Stomach smooth muscle (tissue), 2 donors: ENCODE results near the gene GULP1.

ENCODE experiments used
- H3K27ac ChIP-seq: one replicate; pipeline ENCODE4 v1.7.0; 2013; ENCODE audit warnings: mild to moderate bottlenecking, low read length, inconsistent platforms
- H3K27me3 ChIP-seq, 2 donors: one replicate each; pipeline ENCODE4 v1.7.0; 2013; ENCODE audit warnings: low read length in 2 of 2; ENCODE audit not compliant: insufficient read depth in 2 of 2, control insufficient read depth in 1 of 2
- H3K36me3 ChIP-seq, 2 donors: one replicate each; pipeline ENCODE4 v1.7.0; 2013; ENCODE audit warnings: low read length in 2 of 2; ENCODE audit not compliant: control insufficient read depth in 2 of 2, insufficient read depth in 2 of 2
- H3K4me1 ChIP-seq: one replicate; pipeline ENCODE4 v1.7.0; 2013; ENCODE audit warnings: low read length; ENCODE audit not compliant: control insufficient read depth, insufficient read depth
- H3K4me3 ChIP-seq, 2 donors: one replicate each; pipeline ENCODE4 v1.7.0; 2013; ENCODE audit warnings: low read length in 2 of 2
- H3K9ac ChIP-seq, 2 donors: one replicate each; pipeline ENCODE4 v1.7.0; 2013; ENCODE audit warnings: low read length in 2 of 2, mild to moderate bottlenecking in 1 of 2
- H3K9me3 ChIP-seq, 2 donors: one replicate each; pipeline ENCODE4 v1.7.0; 2013; ENCODE audit warnings: low read length in 2 of 2; ENCODE audit not compliant: control insufficient read depth in 2 of 2
- donor health status: healthy.
- donor health status: Pancreatic carcinoma.

Gene GULP1

DNA sequence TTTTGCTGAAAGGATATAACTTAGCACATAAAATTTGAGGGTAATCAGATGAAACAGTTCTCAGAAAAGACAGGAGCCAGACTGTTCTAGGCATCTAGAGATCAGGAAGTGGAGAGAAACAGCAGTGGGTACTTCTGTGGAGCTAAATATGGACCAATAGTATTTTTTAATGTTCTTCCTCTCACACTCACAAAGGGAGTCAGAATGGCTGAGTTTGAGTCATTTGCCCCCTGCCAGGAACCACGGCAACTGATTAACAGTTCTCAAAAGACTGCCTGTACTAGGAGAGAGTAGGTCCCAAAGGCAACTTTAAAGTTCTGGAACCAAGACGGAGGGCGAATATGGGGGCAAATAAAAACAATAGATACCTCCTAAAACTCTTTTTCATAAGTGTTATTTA, 107.5 kb downstream of the GULP1 start:
- Histone ChIP-seq H3K4me1 (no peaks in the 10 kb centered on the region), H3K9ac (no peak overlapping the region), H3K27me3 (no peaks in the 10 kb centered on the region)

DNA sequence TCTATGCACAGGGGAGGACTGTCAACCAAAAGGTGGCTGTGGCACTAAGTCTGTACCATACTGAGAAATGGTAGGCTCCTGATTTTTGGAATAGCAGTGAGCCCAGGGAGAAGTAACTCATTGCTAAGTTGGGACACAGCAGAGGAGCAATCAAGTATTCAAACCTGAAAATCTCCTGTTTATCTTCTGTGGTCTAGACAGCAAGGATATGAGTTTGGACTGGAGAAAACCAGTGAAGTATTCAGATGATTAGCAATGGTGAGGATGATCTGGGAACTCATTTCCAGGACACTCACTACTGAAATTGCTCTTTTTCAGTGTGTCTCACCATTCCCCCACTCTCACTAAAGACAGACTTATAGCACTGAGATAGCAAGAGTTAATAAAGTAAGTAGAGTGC, 112.0 kb downstream of the GULP1 start:
- H3K9me3 ChIP-seq, result peaks cover 0 to 5% of the 10 kb centered on the region in 2 donors
- no peak overlapping the region for H3K27ac ChIP-seq
- H3K4me1 ChIP-seq, result no peaks in the 10 kb centered on the region
- H3K27me3 ChIP-seq, result no peaks in the 10 kb centered on the region
- no peak overlapping the region for H3K4me3 ChIP-seq
- no peak overlapping the region for H3K9ac ChIP-seq
- no peaks in the 10 kb centered on the region for H3K36me3 ChIP-seq

More for the DNA sequence above, 107.5 kb downstream of the GULP1 start:
- no peak overlapping the region for H3K27ac ChIP-seq
- H3K36me3 ChIP-seq, result no peaks in the 10 kb centered on the region
- no peak overlapping the region for H3K4me3 ChIP-seq
- H3K9me3 ChIP-seq, result no peaks in the 10 kb centered on the region

DNA sequence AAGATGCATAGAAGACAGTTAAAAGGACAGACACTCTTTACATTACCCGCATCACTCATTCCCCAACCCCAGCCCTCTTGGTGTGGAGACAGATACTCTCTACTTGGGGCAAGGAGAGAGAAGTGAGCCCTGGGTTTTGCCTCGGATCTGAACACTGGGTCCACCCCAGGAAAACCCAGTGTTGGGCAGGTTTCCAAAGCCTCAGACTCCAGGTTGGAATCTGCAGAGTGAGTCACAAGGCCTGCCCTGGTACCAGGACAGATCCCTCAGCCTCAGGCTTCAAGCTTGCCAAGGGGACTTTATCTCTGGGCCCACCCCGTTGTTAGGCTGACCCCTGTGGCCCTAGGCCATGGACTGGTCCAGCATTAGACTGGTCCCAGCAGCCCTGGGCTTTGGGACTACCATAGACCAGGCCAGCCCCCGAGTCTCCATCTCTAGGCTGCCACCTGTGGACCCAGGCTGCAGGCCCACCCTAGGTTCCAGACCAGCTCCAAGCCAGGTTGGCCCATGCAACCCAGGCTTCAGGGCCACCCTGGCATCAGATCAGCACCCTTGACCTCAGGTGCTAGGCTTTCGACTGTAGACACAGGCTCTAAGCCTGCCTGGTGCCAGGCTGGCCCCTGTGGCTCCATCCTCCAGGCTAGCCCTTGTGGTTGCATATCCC, 112.8 kb downstream of the GULP1 start:
- H3K4me1 ChIP-seq, result no peaks in the 10 kb centered on the region
- peaks cover 0 to 5% of the 10 kb centered on the region in 2 donors for H3K9me3 ChIP-seq

DNA sequence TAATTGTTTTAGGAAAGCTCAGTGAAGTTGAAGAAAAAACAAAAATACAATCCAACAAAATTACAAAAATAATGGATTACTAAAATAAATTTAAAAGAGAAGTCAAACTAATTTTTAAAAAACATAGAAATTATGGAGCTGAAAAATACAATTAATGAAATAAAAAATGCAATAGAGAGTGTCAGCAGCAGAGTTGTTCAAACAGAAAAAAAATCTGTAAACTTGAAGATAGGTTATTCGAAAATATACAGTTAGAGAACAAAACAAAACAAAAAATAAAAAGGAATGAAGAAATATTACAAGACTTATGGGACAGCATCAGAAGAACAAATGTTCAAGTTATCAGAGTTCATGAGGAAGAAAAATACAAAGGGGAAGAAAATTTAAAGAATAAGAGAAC, 114.7 kb downstream of the GULP1 start:
- Histone ChIP-seq H3K27ac (no peak overlapping the region), H3K9ac (no peak overlapping the region), H3K4me3 (no peak overlapping the region), H3K27me3 (no peaks in the 10 kb centered on the region), H3K36me3 (no peaks in the 10 kb centered on the region), H3K4me1 (no peaks in the 10 kb centered on the region), H3K9me3 (peaks cover 0 to 5% of the 10 kb centered on the region in 2 donors)

More for the DNA sequence above, 112.8 kb downstream of the GULP1 start:
- H3K36me3 ChIP-seq, result no peaks in the 10 kb centered on the region
- no peak overlapping the region for H3K27ac ChIP-seq
- H3K4me3 ChIP-seq, result no peak overlapping the region
- H3K9ac ChIP-seq, result no peak overlapping the region
- H3K27me3 ChIP-seq, result no peaks in the 10 kb centered on the region

DNA sequence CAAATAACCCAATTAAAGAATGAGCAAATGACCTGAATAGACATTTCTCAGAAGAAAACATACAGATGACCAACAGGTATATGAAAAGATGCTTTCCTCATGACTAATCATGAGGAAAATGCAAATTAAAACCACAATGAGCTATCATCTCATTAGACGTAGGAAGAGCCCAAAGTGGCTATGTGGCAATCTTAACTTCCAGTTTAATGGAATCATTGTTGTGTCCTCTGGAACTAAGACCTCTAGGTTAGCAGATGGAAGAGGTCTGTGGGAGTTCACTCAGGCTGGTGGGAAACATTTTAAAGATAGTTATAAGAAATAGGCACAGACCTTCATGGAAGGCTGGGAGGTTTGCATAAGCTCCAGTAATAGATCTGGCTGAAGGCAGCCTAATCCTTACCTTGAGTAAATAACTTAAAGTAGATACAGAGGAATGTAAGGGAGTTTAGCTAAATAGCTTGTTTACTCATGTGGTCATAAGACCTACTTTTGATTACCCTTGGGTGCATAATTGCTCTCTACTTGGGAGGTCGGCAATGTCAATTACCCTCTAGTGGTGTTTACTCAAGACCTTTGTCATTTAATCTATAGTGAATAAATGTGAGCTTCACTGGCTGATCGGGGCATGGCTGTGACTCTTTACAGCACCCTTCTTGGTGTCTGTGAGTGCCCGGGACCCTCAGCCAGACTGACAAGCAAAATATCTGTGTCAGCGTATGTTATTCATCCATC, 119.0 kb downstream of the GULP1 start:
- Histone ChIP-seq H3K4me1 (peaks cover 2% of the 10 kb centered on the region), H3K9ac (no peak overlapping the region), H3K4me3 (no peak overlapping the region), H3K36me3 (no peaks in the 10 kb centered on the region), H3K27me3 (no peaks in the 10 kb centered on the region), H3K9me3 (no peaks in the 10 kb centered on the region), H3K27ac (no peak overlapping the region)

DNA sequence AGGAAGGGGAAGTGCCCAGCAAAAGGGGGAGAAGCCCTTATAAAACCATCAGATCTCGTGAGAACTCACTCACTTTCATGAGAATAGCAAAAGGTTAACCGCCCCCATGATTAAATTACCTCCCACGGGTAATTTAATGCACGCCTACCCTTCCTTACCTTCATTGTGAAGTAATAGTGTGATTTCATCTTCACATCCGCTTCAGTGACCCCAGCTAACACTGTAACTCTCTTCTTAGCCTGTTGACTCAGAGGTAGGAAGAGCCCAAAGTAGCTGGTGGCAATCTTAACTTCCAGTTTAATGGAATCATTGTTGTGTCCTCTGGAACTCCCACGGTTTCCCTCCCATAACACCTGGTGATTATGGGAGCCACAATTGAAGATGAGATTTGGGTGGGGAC, 120.5 kb downstream of the GULP1 start:
- no peak overlapping the region for H3K9ac ChIP-seq
- no peaks in the 10 kb centered on the region for H3K9me3 ChIP-seq
- H3K36me3 ChIP-seq, result no peaks in the 10 kb centered on the region
- H3K4me3 ChIP-seq, result no peak overlapping the region
- no peaks in the 10 kb centered on the region for H3K27me3 ChIP-seq
- H3K27ac ChIP-seq, result no peak overlapping the region
- peaks cover 2% of the 10 kb centered on the region for H3K4me1 ChIP-seq

DNA sequence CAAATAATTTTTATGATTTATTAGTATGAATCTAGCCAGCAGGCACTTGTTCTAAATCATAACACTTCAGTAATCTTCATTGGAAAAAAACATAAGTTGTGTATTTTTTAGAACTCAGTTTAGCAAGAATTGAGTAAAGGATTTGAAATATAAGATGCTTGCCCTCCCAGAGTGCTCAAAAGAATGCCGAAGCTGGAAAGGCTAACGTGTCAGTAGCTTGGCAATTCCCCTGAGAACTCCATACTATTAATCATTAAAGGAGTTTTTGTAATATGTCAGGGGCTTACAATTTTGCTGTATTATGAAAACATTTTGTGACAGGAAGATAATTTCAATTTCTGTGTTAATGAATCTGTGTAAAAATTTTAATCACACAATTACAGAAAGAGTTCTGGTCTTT, 122.7 kb downstream of the GULP1 start:
- Histone ChIP-seq H3K27me3 (no peaks in the 10 kb centered on the region), H3K36me3 (no peaks in the 10 kb centered on the region), H3K4me1 (peaks cover 2% of the 10 kb centered on the region), H3K9ac (no peak overlapping the region), H3K4me3 (no peak overlapping the region), H3K9me3 (no peaks in the 10 kb centered on the region), H3K27ac (no peak overlapping the region)

- Histone ChIP-seq H3K36me3 (no peaks in the 10 kb centered on the region), H3K4me1 (peaks cover 2% of the 10 kb centered on the region), H3K9me3 (no peaks in the 10 kb centered on the region), H3K27ac (no peak overlapping the region), H3K27me3 (no peaks in the 10 kb centered on the region), H3K9ac (no peak overlapping the region), H3K4me3 (no peak overlapping the region)
Observed at GRCh38 chr2:188414869-188415753, 123.4 kb downstream of the GULP1 start.

GRCh38 chr2:188415754-188416083, 124.0 kb downstream of the GULP1 start:
- H3K27ac ChIP-seq, result no peak overlapping the region

GRCh38 chr2:188416367-188416766, 124.7 kb downstream of the GULP1 start:
- no peak overlapping the region for H3K4me3 ChIP-seq
- no peak overlapping the region for H3K27ac ChIP-seq
- H3K9ac ChIP-seq, result no peak overlapping the region
- H3K4me1 ChIP-seq, result peaks cover 2% of the 10 kb centered on the region
- no peaks in the 10 kb centered on the region for H3K27me3 ChIP-seq
- no peaks in the 10 kb centered on the region for H3K36me3 ChIP-seq
- peaks cover 2 to 5% of the 10 kb centered on the region in 2 donors for H3K9me3 ChIP-seq

More at GRCh38 chr2:188415754-188416083, 124.0 kb downstream of the GULP1 start:
- Histone ChIP-seq H3K4me1 (peaks cover 2% of the 10 kb centered on the region), H3K36me3 (no peaks in the 10 kb centered on the region), H3K27me3 (no peaks in the 10 kb centered on the region), H3K9me3 (peaks cover 2 to 5% of the 10 kb centered on the region in 2 donors), H3K4me3 (no peak overlapping the region), H3K9ac (no peak overlapping the region)
